ENCODE results near the gene MRPL12. TPM values are rescaled to one million over a fixed set of nuclear protein-coding genes. Genes with fewer than 3 reads are reported as not detected.

Gene MRPL12
- total RNA-seq, 1 experiment from 2014 or later = 260 TPM

DNA sequence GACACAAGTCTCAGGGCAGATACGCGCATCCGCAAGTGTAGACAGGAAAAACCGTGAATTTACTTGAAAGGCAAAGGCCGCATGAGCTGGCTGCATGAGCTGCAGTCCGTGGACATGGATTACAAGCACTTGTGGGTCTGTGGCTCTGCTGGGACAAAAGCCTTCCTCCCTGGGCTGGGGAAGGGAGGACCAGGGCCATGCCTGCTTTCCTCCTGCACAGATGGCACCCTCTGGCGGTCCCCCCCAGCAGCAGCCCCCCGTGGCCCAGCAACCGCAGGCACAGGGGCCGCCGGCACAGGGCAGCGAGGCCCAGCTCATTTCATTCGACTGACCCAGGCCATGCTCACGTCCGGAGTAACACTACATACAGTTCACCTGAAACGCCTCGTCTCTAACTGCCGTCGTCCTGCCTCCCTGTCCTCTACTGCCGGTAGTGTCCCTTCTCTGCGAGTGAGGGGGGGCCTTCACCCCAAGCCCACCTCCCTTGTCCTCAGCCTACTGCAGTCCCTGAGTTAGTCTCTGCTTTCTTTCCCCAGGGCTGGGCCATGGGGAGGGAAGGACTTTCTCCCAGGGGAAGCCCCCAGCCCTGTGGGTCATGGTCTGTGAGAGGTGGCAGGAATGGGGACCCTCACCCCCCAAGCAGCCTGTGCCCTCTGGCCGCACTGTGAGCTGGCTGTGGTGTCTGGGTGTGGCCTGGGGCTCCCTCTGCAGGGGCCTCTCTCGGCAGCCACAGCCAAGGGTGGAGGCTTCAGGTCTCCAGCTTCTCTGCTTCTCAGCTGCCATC is 1.7 kb upstream of the MRPL12 start:
- CTCF ChIA-PET = interaction anchor here (1.0 kb wide), 1 partner anchor 34 kb away, joined by 3 read pairs; no protein-coding TSS in a partner anchor
- Histone ChIP-seq H3K27me3 (ENCODE audit: insufficient read depth, low read length) (no peaks in the 10 kb centered on the region), H4K20me1 (ENCODE audit: insufficient read depth) (no peaks in the 10 kb centered on the region; the same call in 1 of the 2 replicates), H3K36me3 (ENCODE audit: control insufficient read depth in 1 of 2, insufficient read depth in 2 of 2, low read length in 2 of 2) (peaks cover 27 to 60% of the 10 kb centered on the region in 2 experiments), H3K9me3 (ENCODE audit: control insufficient read depth in 1 of 2, insufficient read depth in 1 of 2, low read depth in 1 of 2, low read length in 2 of 2) (no peaks in the 10 kb centered on the region), H3K4me2 (ENCODE audit: low read length) (peak overlapping the region; percentile 89), H3K9ac (ENCODE audit: low read length) (peak overlapping the region; percentile 95), H3K4me3 (replicated peaks in 1 of 2; ENCODE audit: low read depth in 1 of 2, low read length in 2 of 2) (peak overlapping the region; percentile 68), H3K4me1 (ENCODE audit: control insufficient read depth in 1 of 2, insufficient read depth in 2 of 2, low read length in 2 of 2) (peaks cover 13 to 27% of the 10 kb centered on the region in 2 experiments), H3K9me2 (ENCODE audit: insufficient read depth) (no peaks in the 10 kb centered on the region), H3K27ac (ENCODE audit: low read depth, low read length) (peak overlapping the region; percentile 98), H3K79me2 (ENCODE audit: insufficient read depth, low read length) (peaks cover 93% of the 10 kb centered on the region), H2AFZ (ENCODE audit: low read depth, low read length, poor library complexity, severe bottlenecking) (no peak overlapping the region)
- RAD21 ChIA-PET (ENCODE audit: low non-redundant PET in 1 of 2, low total read pairs in 2 of 2, uncharacterized antibody in 2 of 2, unreplicated experiment in 2 of 2) = interaction anchor here in 1 of 2 experiments (1.5 kb wide), 1 partner anchor 18 kb away, joined by 4 read pairs; the partner anchor contains the start of genes ARL16 and HGS
- DNase-seq (ENCODE audit: low read depth, low spot score) = no peak
- intact Hi-C loops (cut with micrococcal nuclease) = loop anchor here (2.0 kb wide), 1 partner anchor 19 kb away; the partner anchor contains the start of gene ARL16
- peak; percentile 43 for ATAC-seq
- no TSS peak for BruUV-seq (replicated peaks)
- TF ChIP-seq, protein P1, sequence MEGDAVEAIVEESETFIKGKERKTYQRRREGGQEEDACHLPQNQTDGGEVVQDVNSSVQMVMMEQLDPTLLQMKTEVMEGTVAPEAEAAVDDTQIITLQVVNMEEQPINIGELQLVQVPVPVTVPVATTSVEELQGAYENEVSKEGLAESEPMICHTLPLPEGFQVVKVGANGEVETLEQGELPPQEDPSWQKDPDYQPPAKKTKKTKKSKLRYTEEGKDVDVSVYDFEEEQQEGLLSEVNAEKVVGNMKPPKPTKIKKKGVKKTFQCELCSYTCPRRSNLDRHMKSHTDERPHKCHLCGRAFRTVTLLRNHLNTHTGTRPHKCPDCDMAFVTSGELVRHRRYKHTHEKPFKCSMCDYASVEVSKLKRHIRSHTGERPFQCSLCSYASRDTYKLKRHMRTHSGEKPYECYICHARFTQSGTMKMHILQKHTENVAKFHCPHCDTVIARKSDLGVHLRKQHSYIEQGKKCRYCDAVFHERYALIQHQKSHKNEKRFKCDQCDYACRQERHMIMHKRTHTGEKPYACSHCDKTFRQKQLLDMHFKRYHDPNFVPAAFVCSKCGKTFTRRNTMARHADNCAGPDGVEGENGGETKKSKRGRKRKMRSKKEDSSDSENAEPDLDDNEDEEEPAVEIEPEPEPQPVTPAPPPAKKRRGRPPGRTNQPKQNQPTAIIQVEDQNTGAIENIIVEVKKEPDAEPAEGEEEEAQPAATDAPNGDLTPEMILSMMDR (IDR thresholded peaks at IDR 0.05 in 2 of 3, conservative IDR thresholded peaks at IDR 0.05 in 1 of 3; ENCODE audit: borderline replicate concordance in 1 of 3, insufficient read depth in 1 of 3, low read depth in 2 of 3, low read length in 2 of 3) = peak in 2 of 3 experiments; percentile 30 to 32; a peak in 4 of 6 replicates
- no peak for TF ChIP-seq TCF7L2 (IDR thresholded peaks at IDR 0.05; ENCODE audit: borderline replicate concordance, extremely low read depth, insufficient read depth, insufficient read length)
- POLR2A ChIA-PET = interaction anchor here (0.8 to 3.5 kb wide), 2 partner anchors 18 to 28 kb away, joined by 3 to 33 read pairs; partner anchors contain the start of genes ARL16 and HGS

All from HCT116 (cell line).